ENCODE data around the gene PTPRN2. TPM values are rescaled to one million over a fixed set of nuclear protein-coding genes. Genes with fewer than 3 reads are reported as not detected.

PTPRN2 gene
- total and polyA plus RNA-seq, 2 of the 8 experiments (the other 6 are each of a cell fraction or from before 2014, with no cell fraction given): 2.6 to 4.5 TPM

GRCh38 chr7:157976406-157976805 is 611.2 kb downstream of the PTPRN2 start:
- Histone ChIP-seq H4K5ac (ENCODE audit: insufficient read length, low read depth, low read length) (no peak overlapping the region), H3K23me2 (ENCODE audit: low read depth, low read length) (no peaks in the 10 kb centered on the region), H4K91ac (replicated peaks; ENCODE audit: insufficient read length, low read length) (no peak overlapping the region), H3K4me1 (replicated peaks in 1 of 4; ENCODE audit: control insufficient read depth in 3 of 4, insufficient read depth in 4 of 4, low read length in 3 of 4) (peaks cover 0 to 4% (median 2%) of the 10 kb centered on the region in 4 experiments; a peak in 2 of 7 replicates), H3K18ac (ENCODE audit: extremely low read depth, low read length) (no peak overlapping the region), H3K36me3 (ENCODE audit: control insufficient read depth in 2 of 4, insufficient read depth in 4 of 4, low read length in 3 of 4) (no peaks in the 10 kb centered on the region), H3K9ac (replicated peaks in 1 of 4; ENCODE audit: extremely low read depth in 1 of 4, low read depth in 3 of 4, low read length in 3 of 4) (no peak overlapping the region), H2AFZ (ENCODE audit: low read length) (no peak overlapping the region), H2BK12ac (ENCODE audit: low read depth, low read length) (no peak overlapping the region), H3K9me3 (ENCODE audit: insufficient read depth in 2 of 2, low read depth in 1 of 2, low read length in 1 of 2) (peaks cover 37 to 39% of the 10 kb centered on the region in 2 experiments), H3K27me3 (replicated peaks in 1 of 4; ENCODE audit: control insufficient read depth in 3 of 4, extremely low read depth in 1 of 4, insufficient read depth in 3 of 4, low read length in 3 of 4) (no peaks in the 10 kb centered on the region), H2BK120ac (replicated peaks; ENCODE audit: low read depth, low read length) (no peak overlapping the region), H3K14ac (ENCODE audit: insufficient read length) (no peak overlapping the region), H4K8ac (ENCODE audit: extremely low read depth, insufficient read depth, low read length) (no peak overlapping the region), H3K4me3 (ENCODE audit: extremely low read depth in 1 of 4, insufficient read depth in 2 of 4, low read depth in 3 of 4, low read length in 4 of 4) (no peak overlapping the region), H2BK5ac (ENCODE audit: low read depth, low read length) (no peak overlapping the region), H2AK5ac (ENCODE audit: low read depth, low read length) (no peak overlapping the region), H3K4me2 (ENCODE audit: insufficient read depth in 1 of 2, low read depth in 2 of 2, low read length in 2 of 2) (no peak overlapping the region), H4K20me1 (replicated peaks in 1 of 2; ENCODE audit: control insufficient read depth in 1 of 2, insufficient read depth in 2 of 2, low read length in 2 of 2) (no peaks in the 10 kb centered on the region), H3K79me1 (ENCODE audit: low read depth, low read length) (no peaks in the 10 kb centered on the region), H2BK20ac (ENCODE audit: low read length) (no peak overlapping the region), H3K4ac (replicated peaks; ENCODE audit: insufficient read length, low read depth, low read length) (no peak overlapping the region), H3K23ac (ENCODE audit: insufficient read length) (no peak overlapping the region), H3K79me2 (ENCODE audit: control insufficient read depth in 1 of 2, insufficient read depth in 2 of 2, low read length in 2 of 2) (no peaks in the 10 kb centered on the region), H2BK15ac (ENCODE audit: low read length) (no peak overlapping the region), H3K27ac (ENCODE audit: low read depth, low read length) (no peak overlapping the region), H3K56ac (replicated peaks; ENCODE audit: insufficient read length, low read depth, low read length) (no peak overlapping the region)
- DNase-seq (ENCODE audit: low read depth in 1 of 2, low spot score in 2 of 2): no peak
- POLR2A ChIA-PET (ENCODE audit: partially characterized antibody): interaction anchor here (0.7 kb wide), 1 partner anchor 16 kb away, joined by 3 read pairs; no protein-coding TSS in a partner anchor
- WGBS, 2 experiments (ENCODE audit: extremely low coverage in 1 of 2, insufficient coverage in 1 of 2, insufficient read length in 1 of 2, insufficient replicate concordance in 2 of 2, low coverage in 1 of 2, low lambda C conversion rate in 2 of 2, missing lambda C conversion rate in 1 of 2): 87% methylated on average over 10 of the region's 10 CpGs; no CpG with 5 or more reads in 1 of the 2 experiments
- FAIRE-seq: no peak
- CTCF ChIA-PET (ENCODE audit: partially characterized antibody): interaction anchor here (0.7 to 2.0 kb wide), 3 partner anchors 9 to 39 kb away, joined by 3 to 6 read pairs (median 5); no protein-coding TSS in a partner anchor
- TF ChIP-seq SRF (IDR thresholded peaks at IDR 0.05; ENCODE audit: low read depth, low read length) (no peak), CREB1 (IDR thresholded peaks at IDR 0.05) (no peak), CBX5 (IDR thresholded peaks at IDR 0.05; ENCODE audit: low read depth, low read length) (no peak), POU5F1 (IDR thresholded peaks at IDR 0.05; ENCODE audit: low read depth, low read length) (no peak), TAF1 (IDR thresholded peaks at IDR 0.05; ENCODE audit: low read depth, low read length) (no peak), SIX5 (IDR thresholded peaks at IDR 0.05; ENCODE audit: low read depth, low read length) (no peak), ATF2 (IDR thresholded peaks at IDR 0.05; ENCODE audit: low read length) (no peak), SP2 (IDR thresholded peaks at IDR 0.05; ENCODE audit: low read length) (no peak), PHF8 (conservative IDR thresholded peaks at IDR 0.05; ENCODE audit: low read depth, low read length) (no peak), SP1 (IDR thresholded peaks at IDR 0.05; ENCODE audit: low read depth, low read length) (no peak), TBP (IDR thresholded peaks at IDR 0.05; ENCODE audit: low read depth, low read length) (no peak)
- TF ChIP-seq, protein P1, sequence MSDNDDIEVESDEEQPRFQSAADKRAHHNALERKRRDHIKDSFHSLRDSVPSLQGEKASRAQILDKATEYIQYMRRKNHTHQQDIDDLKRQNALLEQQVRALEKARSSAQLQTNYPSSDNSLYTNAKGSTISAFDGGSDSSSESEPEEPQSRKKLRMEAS (IDR thresholded peaks at IDR 0.05): no peak
- TF ChIP-seq, protein P2, sequence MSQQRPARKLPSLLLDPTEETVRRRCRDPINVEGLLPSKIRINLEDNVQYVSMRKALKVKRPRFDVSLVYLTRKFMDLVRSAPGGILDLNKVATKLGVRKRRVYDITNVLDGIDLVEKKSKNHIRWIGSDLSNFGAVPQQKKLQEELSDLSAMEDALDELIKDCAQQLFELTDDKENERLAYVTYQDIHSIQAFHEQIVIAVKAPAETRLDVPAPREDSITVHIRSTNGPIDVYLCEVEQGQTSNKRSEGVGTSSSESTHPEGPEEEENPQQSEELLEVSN (IDR thresholded peaks at IDR 0.05): no peak

Measured in H1 (cell line).